Measurements from ENCODE around the gene EML5.

DNA sequence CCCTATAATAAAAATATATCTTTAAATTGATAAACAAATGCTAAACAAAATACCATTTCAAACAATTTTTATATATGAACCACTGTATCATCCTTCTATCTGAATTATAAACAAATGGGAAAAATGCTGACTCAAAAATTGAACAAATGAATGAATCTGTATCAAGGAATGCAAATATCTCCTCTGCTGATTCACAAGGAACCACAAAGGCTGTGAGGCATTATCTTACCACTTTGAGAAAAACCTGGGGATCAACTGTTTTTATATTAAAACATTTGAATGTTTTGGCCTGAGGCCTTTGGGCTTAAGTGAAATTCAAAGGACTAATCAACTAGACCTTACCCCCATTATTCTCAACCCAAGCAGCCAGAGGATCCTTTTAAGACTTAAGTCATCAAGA lies 86.3 kb downstream of the EML5 start:
- TF ChIP-seq SIN3A (IDR thresholded peaks at IDR 0.05; ENCODE audit: borderline replicate concordance, insufficient read depth, low read length), result no peak
- TF ChIP-seq POLR2AphosphoS5 (IDR thresholded peaks at IDR 0.05; ENCODE audit: low read depth, low read length), result no peak
- TF ChIP-seq, protein P1, sequence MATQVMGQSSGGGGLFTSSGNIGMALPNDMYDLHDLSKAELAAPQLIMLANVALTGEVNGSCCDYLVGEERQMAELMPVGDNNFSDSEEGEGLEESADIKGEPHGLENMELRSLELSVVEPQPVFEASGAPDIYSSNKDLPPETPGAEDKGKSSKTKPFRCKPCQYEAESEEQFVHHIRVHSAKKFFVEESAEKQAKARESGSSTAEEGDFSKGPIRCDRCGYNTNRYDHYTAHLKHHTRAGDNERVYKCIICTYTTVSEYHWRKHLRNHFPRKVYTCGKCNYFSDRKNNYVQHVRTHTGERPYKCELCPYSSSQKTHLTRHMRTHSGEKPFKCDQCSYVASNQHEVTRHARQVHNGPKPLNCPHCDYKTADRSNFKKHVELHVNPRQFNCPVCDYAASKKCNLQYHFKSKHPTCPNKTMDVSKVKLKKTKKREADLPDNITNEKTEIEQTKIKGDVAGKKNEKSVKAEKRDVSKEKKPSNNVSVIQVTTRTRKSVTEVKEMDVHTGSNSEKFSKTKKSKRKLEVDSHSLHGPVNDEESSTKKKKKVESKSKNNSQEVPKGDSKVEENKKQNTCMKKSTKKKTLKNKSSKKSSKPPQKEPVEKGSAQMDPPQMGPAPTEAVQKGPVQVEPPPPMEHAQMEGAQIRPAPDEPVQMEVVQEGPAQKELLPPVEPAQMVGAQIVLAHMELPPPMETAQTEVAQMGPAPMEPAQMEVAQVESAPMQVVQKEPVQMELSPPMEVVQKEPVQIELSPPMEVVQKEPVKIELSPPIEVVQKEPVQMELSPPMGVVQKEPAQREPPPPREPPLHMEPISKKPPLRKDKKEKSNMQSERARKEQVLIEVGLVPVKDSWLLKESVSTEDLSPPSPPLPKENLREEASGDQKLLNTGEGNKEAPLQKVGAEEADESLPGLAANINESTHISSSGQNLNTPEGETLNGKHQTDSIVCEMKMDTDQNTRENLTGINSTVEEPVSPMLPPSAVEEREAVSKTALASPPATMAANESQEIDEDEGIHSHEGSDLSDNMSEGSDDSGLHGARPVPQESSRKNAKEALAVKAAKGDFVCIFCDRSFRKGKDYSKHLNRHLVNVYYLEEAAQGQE (IDR thresholded peaks at IDR 0.05; ENCODE audit: insufficient read depth in 1 of 2, low read depth in 2 of 2, low read length in 2 of 2), result no peak
- no peak for TF ChIP-seq TAF1 (IDR thresholded peaks at IDR 0.05; ENCODE audit: borderline replicate concordance, insufficient read depth, low read length)
- no peak for TF ChIP-seq FOXP2 (optimal IDR thresholded peaks at IDR 0.05; ENCODE audit: borderline replicate concordance, extremely low read depth, extremely low read length, insufficient read depth)
